WTC11 (cell line): ENCODE results near the gene RPP38. TPM values are rescaled to one million over a fixed set of nuclear protein-coding genes. Genes with fewer than 3 reads are reported as not detected.

Experiments used
- ATAC-seq: fragments of 200-7000 bp; cut with Tn5 transposase; 2 replicates; pipeline ENCODE4 v1.10.0; 2021; ENCODE audit warnings: mild to moderate bottlenecking, moderate library complexity
- CTCF ChIA-PET: fragments of 300-600 bp; sonication (Branson Sonifier 250); formaldehyde crosslinking; loops from one replicate; lab custom pipeline; 2021; ENCODE audit warnings: antibody characterized with exemption; lab: Charles Lee
- POLR2A ChIA-PET: fragments of 350-600 bp; sonication (Branson Sonifier 250); formaldehyde crosslinking; loops from one replicate; lab custom pipeline; 2021; ENCODE audit warnings: antibody characterized with exemption; lab: Charles Lee
- DNase-seq: peaks from one replicate; pipeline ENCODE4 v3.0.0; 2021; ENCODE audit warnings: low spot score
- H3K27ac Mint-ChIP-seq: 2 replicates; pipeline ENCODE4 v1.8.0; 2021; ENCODE audit warnings: mixed read lengths
- H3K27me3 Mint-ChIP-seq: 2 replicates; pipeline ENCODE4 v1.8.0; 2021; ENCODE audit warnings: low read depth, mild to moderate bottlenecking, moderate library complexity, mixed read lengths
- H3K36me3 Mint-ChIP-seq: 2 replicates; pipeline ENCODE4 v1.8.0; 2021; ENCODE audit warnings: mixed read lengths
- H3K4me1 Mint-ChIP-seq: 2 replicates; pipeline ENCODE4 v1.8.0; 2022; ENCODE audit warnings: mixed read lengths
- H3K4me3 Mint-ChIP-seq: 2 replicates; pipeline ENCODE4 v1.8.0; 2021; ENCODE audit warnings: mild to moderate bottlenecking, moderate library complexity, mixed read lengths
- H3K9me3 Mint-ChIP-seq: 2 replicates; pipeline ENCODE4 v1.8.0; 2021; ENCODE audit warnings: mixed read lengths
- AR ChIP-seq: fragments of 250-450 bp; sonication (Bioruptor Pico); IDR thresholded peaks from 2 replicates; pipeline ENCODE4 v1.9.0; 2021; ENCODE audit warnings: mild to moderate bottlenecking
- ATF6 ChIP-seq: sonication (generic); formaldehyde crosslinking; IDR thresholded peaks from 2 replicates; pipeline ENCODE4 v1.8.1; 2023; ENCODE audit warnings: mild to moderate bottlenecking, missing genetic modification reagents
- CREB1 ChIP-seq: sonication (generic); formaldehyde crosslinking; IDR thresholded peaks from 2 replicates; pipeline ENCODE4 v1.8.0; 2023; ENCODE audit warnings: mild to moderate bottlenecking, missing genetic modification reagents
- EMX1 ChIP-seq: fragments of 250-450 bp; sonication (Bioruptor Pico); IDR thresholded peaks from 2 replicates; pipeline ENCODE4 v1.8.0; 2021; ENCODE audit warnings: mild to moderate bottlenecking
- FOXK1 ChIP-seq: sonication (generic); formaldehyde crosslinking; IDR thresholded peaks from 2 replicates; pipeline ENCODE4 v1.8.0; 2022; ENCODE audit warnings: mild to moderate bottlenecking, moderate library complexity, missing genetic modification reagents
- FOXP1 ChIP-seq: sonication (generic); formaldehyde crosslinking; IDR thresholded peaks from 2 replicates; pipeline ENCODE4 v1.8.0; 2022; ENCODE audit warnings: missing genetic modification reagents, mild to moderate bottlenecking, moderate library complexity, borderline replicate concordance
- GRHL2 ChIP-seq: fragments of 250-450 bp; sonication (Bioruptor Pico); IDR thresholded peaks from 2 replicates; pipeline ENCODE4 v1.8.0; 2022; ENCODE audit warnings: mild to moderate bottlenecking, moderate library complexity; ENCODE audit not compliant: insufficient replicate concordance, severe bottlenecking
- IRF2 ChIP-seq: sonication (generic); formaldehyde crosslinking; IDR thresholded peaks from 2 replicates; pipeline ENCODE4 v1.8.0; 2022; ENCODE audit warnings: low read depth, missing genetic modification reagents, borderline replicate concordance
- JAZF1 ChIP-seq: fragments of 250-450 bp; sonication (Bioruptor Pico); IDR thresholded peaks from 2 replicates; pipeline ENCODE4 v1.9.0; 2021; ENCODE audit warnings: moderate library complexity, mild to moderate bottlenecking, inconsistent platforms
- MYBL2 ChIP-seq: sonication (generic); formaldehyde crosslinking; IDR thresholded peaks from 2 replicates; pipeline ENCODE4 v1.8.1; 2023; ENCODE audit warnings: mild to moderate bottlenecking, moderate library complexity, missing genetic modification reagents
- NR2C2 ChIP-seq: sonication (generic); formaldehyde crosslinking; IDR thresholded peaks from 2 replicates; pipeline ENCODE4 v1.8.0; 2022; ENCODE audit warnings: mild to moderate bottlenecking, missing genetic modification reagents
- NR3C1 ChIP-seq: sonication (generic); formaldehyde crosslinking; conservative IDR thresholded peaks from 2 replicates; pipeline ENCODE4 v1.8.1; 2023; ENCODE audit warnings: low read depth, mild to moderate bottlenecking, missing genetic modification reagents
- RELA ChIP-seq: sonication (generic); formaldehyde crosslinking; IDR thresholded peaks from 2 replicates; pipeline ENCODE4 v1.8.1; 2022; ENCODE audit warnings: missing genetic modification reagents, mild to moderate bottlenecking, borderline replicate concordance
- RORB ChIP-seq: fragments of 250-450 bp; sonication (Bioruptor Pico); IDR thresholded peaks from 2 replicates; pipeline ENCODE4 v1.9.0; 2021; ENCODE audit warnings: mild to moderate bottlenecking
- SMAD3 ChIP-seq: sonication (generic); formaldehyde crosslinking; IDR thresholded peaks from 2 replicates; pipeline ENCODE4 v1.8.0; 2022; ENCODE audit warnings: missing genetic modification reagents, mild to moderate bottlenecking, borderline replicate concordance
- SMAD4 ChIP-seq: sonication (generic); formaldehyde crosslinking; IDR thresholded peaks from 2 replicates; pipeline ENCODE4 v1.8.0; 2022; ENCODE audit warnings: mild to moderate bottlenecking, missing genetic modification reagents
- SP1 ChIP-seq: sonication (generic); formaldehyde crosslinking; conservative IDR thresholded peaks from 2 replicates; pipeline ENCODE4 v1.8.1; 2022; ENCODE audit warnings: missing genetic modification reagents
- TCF7 ChIP-seq: sonication (generic); formaldehyde crosslinking; IDR thresholded peaks from 2 replicates; pipeline ENCODE4 v1.8.0; 2022; ENCODE audit warnings: mild to moderate bottlenecking, low read depth, missing genetic modification reagents, moderate library complexity
- ZBTB21 ChIP-seq: sonication (generic); formaldehyde crosslinking; IDR thresholded peaks from 2 replicates; pipeline ENCODE4 v1.8.1; 2023; ENCODE audit warnings: mild to moderate bottlenecking, missing genetic modification reagents, borderline replicate concordance
- ZNF263 ChIP-seq: sonication (generic); formaldehyde crosslinking; IDR thresholded peaks from 2 replicates; pipeline ENCODE4 v1.8.1; 2022; ENCODE audit warnings: low read depth, mild to moderate bottlenecking, moderate library complexity, missing genetic modification reagents
- ZNF423 ChIP-seq: fragments of 250-450 bp; sonication (Bioruptor Pico); IDR thresholded peaks from 2 replicates; pipeline ENCODE4 v2.1.2; 2022; ENCODE audit warnings: mild to moderate bottlenecking, moderate library complexity
- ZNF532 ChIP-seq: fragments of 250-450 bp; sonication (Bioruptor Pico); IDR thresholded peaks from 2 replicates; pipeline ENCODE4 v1.9.0; 2021; ENCODE audit warnings: mild to moderate bottlenecking, borderline replicate concordance
- total RNA-seq: library from RNA; stranded (reverse); gene quantifications from 3 replicates; pipeline ENCODE4 v1.2.3, GENCODE V29; 2021
- TF ChIP-seq, protein P1 (sequence below): sonication (generic); formaldehyde crosslinking; IDR thresholded peaks from 2 replicates; pipeline ENCODE4 v1.8.1; 2022; ENCODE audit warnings: mild to moderate bottlenecking, moderate library complexity, missing genetic modification reagents
- TF ChIP-seq, protein P2 (sequence below): sonication (generic); formaldehyde crosslinking; IDR thresholded peaks from 2 replicates; pipeline ENCODE4 v1.8.0; 2022; ENCODE audit warnings: mild to moderate bottlenecking, missing genetic modification reagents

RPP38 gene
- total RNA-seq, 1 experiment from 2014 or later, result 20.9 TPM

GRCh38 chr10:15113766-15114165 lies 16.6 kb downstream of the RPP38 start:
- Mint-ChIP-seq H3K36me3 (peaks cover 11% of the 10 kb centered on the region), H3K27me3 (no peaks in the 10 kb centered on the region; the same call in 1 of the 2 replicates), H3K4me1 (no peaks in the 10 kb centered on the region), H3K4me3 (no peak overlapping the region), H3K27ac (no peak overlapping the region), H3K9me3 (no peaks in the 10 kb centered on the region)
- no peak for TF ChIP-seq JAZF1 (CRISPR knock-in tag)
- TF ChIP-seq RORB (CRISPR knock-in tag), result no peak
- TF ChIP-seq EMX1 (CRISPR knock-in tag), result no peak
- TF ChIP-seq IRF2 (CRISPR knock-in tag), result no peak
- no peak for TF ChIP-seq CREB1 (CRISPR knock-in tag)
- TF ChIP-seq SP1, result no peak
- TF ChIP-seq TCF7 (CRISPR knock-in tag), result no peak
- no peak for TF ChIP-seq SMAD3 (CRISPR knock-in tag)
- no peak for TF ChIP-seq FOXK1 (CRISPR knock-in tag)
- TF ChIP-seq ZNF423 (CRISPR knock-in tag), result no peak
- ChIA-PET POLR2A (no interaction called here), CTCF (no interaction called here)
- ATAC-seq (no peak), DNase-seq (no peak)

GRCh38 chr10:15116225-15116624 lies 19.1 kb downstream of the RPP38 start:
- H3K9me3 Mint-ChIP-seq, result no peaks in the 10 kb centered on the region

DNA sequence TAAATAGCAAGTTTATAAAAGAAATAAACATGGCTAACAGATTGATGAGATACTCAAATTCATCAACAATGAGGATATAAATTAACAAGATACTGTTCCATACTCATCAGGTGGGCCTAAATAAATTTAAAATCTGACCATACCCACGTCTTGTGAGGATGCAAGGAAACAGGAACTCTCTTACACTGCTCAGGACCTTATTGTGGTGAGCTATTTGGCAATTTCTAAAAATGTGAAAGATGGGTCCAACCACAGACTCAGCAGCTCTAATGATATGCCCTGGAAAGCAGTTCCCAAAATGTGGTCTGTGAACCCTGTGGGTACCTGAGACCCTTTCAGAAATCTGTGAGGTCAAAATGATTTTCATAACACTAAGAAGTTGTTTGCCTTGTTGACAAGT lies 21.5 kb downstream of the RPP38 start:
- CTCF ChIA-PET, result no interaction called here
- DNase-seq (no peak), ATAC-seq (no peak)
- POLR2A ChIA-PET, result no interaction called here
- Mint-ChIP-seq H3K36me3 (peaks cover 13% of the 10 kb centered on the region), H3K27ac (no peak overlapping the region), H3K27me3 (no peaks in the 10 kb centered on the region; the same call in 1 of the 2 replicates), H3K4me3 (no peak overlapping the region), H3K4me1 (no peaks in the 10 kb centered on the region), H3K9me3 (no peaks in the 10 kb centered on the region)
- TF ChIP-seq RELA (no peak), NR2C2 (no peak), SMAD4 (no peak), AR (CRISPR knock-in tag) (no peak), ZBTB21 (CRISPR knock-in tag) (no peak), NR3C1 (CRISPR knock-in tag) (no peak), GRHL2 (CRISPR knock-in tag) (no peak), JAZF1 (CRISPR knock-in tag) (no peak), MYBL2 (no peak), ATF6 (no peak), FOXP1 (CRISPR knock-in tag) (no peak), ZNF532 (CRISPR knock-in tag) (no peak)
- TF ChIP-seq, protein P1, sequence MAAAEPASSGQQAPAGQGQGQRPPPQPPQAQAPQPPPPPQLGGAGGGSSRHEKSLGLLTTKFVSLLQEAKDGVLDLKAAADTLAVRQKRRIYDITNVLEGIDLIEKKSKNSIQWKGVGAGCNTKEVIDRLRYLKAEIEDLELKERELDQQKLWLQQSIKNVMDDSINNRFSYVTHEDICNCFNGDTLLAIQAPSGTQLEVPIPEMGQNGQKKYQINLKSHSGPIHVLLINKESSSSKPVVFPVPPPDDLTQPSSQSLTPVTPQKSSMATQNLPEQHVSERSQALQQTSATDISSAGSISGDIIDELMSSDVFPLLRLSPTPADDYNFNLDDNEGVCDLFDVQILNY, result no peak
- TF ChIP-seq, protein P2, sequence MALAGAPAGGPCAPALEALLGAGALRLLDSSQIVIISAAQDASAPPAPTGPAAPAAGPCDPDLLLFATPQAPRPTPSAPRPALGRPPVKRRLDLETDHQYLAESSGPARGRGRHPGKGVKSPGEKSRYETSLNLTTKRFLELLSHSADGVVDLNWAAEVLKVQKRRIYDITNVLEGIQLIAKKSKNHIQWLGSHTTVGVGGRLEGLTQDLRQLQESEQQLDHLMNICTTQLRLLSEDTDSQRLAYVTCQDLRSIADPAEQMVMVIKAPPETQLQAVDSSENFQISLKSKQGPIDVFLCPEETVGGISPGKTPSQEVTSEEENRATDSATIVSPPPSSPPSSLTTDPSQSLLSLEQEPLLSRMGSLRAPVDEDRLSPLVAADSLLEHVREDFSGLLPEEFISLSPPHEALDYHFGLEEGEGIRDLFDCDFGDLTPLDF (CRISPR knock-in tag), result no peak

More at GRCh38 chr10:15116225-15116624, 19.1 kb downstream of the RPP38 start:
- Mint-ChIP-seq H3K4me1 (no peaks in the 10 kb centered on the region), H3K4me3 (no peak overlapping the region), H3K27ac (no peak overlapping the region), H3K36me3 (peaks cover 17% of the 10 kb centered on the region), H3K27me3 (no peaks in the 10 kb centered on the region; the same call in 1 of the 2 replicates)
- ATAC-seq, result no peak
- no peak for DNase-seq
- POLR2A ChIA-PET, result no interaction called here
- CTCF ChIA-PET, result no interaction called here
- TF ChIP-seq ZNF263 (CRISPR knock-in tag), result no peak
